Left lobe of liver (tissue), 2 donors: ENCODE results near the gene ADCK1. TPM values are rescaled to one million over a fixed set of nuclear protein-coding genes. Genes with fewer than 3 reads are reported as not detected.
"Not testable (repeated sequence)": the region's sequence is repeated elsewhere in the genome, so short reads cannot be mapped to it uniquely, and the experiment has no call there.

Experiments used
- ATAC-seq: fragments of 200-7000 bp; cut with Tn5 transposase; one replicate; pipeline ENCODE4 v1.9.1; 2020; ENCODE audit warnings: mild to moderate bottlenecking, moderate library complexity
- DNase-seq: peaks from one replicate; pipeline ENCODE4 v3.0.0-alpha.2; 2020; ENCODE audit warnings: low spot score
- total RNA-seq: library from RNA; stranded (reverse); gene quantifications from one replicate; pipeline ENCODE4 v1.2.1, GENCODE V29; 2021
- donor health status: DM: no; HTN: no; CAD: no; lungs with moderate emphysema.
- donor health status: DM: no; HTN: yes; CAD: no.

The ADCK1 gene, protein sequence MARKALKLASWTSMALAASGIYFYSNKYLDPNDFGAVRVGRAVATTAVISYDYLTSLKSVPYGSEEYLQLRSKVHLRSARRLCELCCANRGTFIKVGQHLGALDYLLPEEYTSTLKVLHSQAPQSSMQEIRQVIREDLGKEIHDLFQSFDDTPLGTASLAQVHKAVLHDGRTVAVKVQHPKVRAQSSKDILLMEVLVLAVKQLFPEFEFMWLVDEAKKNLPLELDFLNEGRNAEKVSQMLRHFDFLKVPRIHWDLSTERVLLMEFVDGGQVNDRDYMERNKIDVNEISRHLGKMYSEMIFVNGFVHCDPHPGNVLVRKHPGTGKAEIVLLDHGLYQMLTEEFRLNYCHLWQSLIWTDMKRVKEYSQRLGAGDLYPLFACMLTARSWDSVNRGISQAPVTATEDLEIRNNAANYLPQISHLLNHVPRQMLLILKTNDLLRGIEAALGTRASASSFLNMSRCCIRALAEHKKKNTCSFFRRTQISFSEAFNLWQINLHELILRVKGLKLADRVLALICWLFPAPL
- total RNA-seq = 5.0 TPM

DNA sequence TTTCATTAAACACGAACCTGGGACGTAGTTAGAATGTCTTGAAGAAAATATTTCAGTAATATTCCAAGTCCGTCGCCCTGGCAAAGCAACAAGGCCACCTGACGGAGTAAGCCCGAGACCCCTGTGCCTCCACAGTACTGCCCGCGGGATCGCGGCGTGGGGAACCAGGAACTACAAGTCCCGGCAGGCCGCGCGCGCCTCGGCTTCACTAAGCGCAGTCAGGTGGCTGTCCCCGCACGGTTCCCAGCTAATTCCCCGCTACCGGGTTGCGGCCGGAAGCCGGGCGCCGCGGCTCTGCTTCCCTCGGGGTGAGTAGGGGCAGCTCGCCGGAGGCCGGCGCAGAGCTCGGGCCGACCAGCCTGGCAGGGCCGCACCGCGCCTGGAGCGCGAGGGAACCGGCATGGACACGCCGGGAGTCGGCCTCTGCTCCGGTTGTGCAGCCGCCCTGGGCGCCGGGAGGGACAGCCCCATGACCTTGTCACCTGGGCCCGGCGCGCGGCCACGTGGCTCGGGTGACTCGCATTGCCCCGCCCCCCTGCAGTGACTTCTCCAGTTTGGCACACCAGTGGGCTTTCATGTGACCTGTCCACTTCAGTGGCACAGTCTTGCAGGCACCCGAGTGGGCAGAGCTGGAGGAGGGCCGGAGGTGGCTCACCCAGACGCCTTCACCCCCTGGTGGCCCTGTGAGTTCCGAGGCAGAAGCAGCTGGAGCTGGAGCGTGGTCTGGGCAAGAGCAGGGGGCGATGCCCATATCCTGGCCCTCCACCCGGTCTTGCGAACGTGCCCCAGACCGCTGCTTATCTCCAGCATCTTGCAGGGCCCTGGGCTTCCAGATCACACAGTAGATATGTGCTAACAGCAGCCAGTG is at the start of gene ADCK1:
Gene ADCK1, plus strand, starts transcription at position 247 of the 868 bp plus-strand sequence. CDS start 18,870 bp downstream, outside the sequence.
- ATAC-seq = peak; percentile 97
- DNase-seq = peak; percentile 94

DNA sequence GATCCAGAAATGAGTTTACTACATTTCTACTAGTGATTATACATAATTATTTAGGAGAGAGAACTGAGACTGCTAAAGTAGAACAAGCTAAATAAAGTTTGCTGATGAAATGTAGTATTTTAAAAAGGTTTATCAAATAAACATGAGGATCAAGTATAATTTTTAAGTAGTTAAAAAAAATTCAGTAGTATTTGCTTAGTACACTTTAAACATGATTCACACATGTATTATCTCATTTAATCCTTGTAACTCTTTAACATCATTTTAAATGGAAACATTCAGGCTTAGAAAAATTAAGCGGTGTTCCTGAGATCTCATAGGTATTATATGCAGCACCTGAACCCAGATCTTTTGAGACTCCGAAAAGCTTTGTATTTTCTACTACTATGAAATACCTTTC is 47.6 kb upstream of the ADCK1 start:
- no peak for ATAC-seq
- no peak for DNase-seq

DNA sequence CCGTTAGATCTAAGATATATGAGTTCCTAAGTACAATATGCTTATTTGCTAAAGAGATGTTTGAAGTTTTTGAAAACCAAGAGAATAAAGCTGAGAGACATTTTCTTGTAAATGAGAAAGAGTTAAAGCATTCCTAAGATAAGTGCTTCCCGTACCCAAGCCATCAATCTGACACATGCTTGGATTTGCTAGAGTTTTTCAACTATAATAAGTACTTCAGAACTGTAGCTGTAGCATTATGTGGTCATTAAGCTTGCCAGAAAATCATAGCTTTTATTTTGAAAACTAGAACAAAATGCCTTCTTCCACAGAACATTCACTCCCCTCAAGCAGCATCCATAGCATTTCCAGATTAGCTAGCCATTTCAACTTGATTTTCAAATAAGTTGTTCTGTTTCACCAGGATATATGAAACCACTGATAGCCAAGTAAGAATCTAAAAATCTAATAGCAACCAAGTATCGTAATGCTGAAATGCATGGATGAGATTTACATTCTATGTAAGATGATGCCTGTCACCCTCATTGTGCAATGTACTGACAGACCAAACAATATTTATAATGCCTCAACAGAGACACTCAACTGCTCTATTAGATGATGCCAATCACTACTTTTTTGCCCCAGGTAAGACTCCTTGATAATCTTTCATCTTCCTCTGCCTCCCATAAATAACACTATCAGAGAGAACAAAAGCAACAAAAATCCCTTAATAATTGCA is 47.0 kb upstream of the ADCK1 start:
- ATAC-seq (no peak), DNase-seq (no peak)

DNA sequence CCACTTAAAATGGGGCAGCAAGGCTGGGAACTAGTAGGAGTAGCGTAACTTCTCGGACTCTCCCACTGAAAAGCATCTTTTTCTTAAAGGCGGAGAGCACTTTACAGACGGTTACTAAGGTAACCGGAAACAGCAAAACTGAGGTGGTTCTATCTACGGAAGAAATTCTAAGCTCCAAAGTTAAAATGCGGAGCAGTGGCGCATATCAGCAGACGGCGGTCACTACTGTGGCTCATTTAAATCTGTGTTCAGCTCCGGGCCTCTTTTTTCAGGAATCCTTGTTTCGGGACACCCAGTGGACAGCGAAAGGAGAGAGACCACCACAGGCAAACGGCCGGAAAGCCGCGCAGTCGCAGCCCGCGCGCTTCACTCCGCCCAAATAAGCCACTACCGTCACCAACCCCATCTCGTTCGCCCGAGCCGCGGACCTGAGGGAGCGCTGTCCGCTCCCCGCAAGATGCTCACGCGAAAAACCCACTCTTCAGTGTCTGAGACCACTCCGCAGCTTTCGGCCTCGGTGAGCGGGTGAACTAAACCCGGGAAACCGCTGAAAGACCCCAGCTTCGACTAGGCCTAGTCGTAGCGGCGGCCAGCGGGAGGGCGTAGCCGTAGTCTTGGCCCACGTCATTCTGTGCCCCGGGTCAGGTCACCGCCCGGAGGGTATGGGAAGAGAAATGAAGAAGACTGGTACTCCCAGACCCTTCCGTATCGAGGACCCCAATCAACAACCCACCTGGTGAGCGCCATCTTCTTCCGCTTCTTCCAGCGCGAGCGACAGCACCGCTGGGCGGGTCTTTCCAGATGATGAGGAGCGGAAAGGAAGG is 39.3 kb upstream of the ADCK1 start, which contains the start of gene SNW1:
Gene SNW1, minus strand, starts transcription at position 776 of the 824 bp plus-strand sequence. Its CDS starts 29 bp downstream, at position 747.
- ATAC-seq (peak; percentile 98), DNase-seq (peak; percentile 93)

DNA sequence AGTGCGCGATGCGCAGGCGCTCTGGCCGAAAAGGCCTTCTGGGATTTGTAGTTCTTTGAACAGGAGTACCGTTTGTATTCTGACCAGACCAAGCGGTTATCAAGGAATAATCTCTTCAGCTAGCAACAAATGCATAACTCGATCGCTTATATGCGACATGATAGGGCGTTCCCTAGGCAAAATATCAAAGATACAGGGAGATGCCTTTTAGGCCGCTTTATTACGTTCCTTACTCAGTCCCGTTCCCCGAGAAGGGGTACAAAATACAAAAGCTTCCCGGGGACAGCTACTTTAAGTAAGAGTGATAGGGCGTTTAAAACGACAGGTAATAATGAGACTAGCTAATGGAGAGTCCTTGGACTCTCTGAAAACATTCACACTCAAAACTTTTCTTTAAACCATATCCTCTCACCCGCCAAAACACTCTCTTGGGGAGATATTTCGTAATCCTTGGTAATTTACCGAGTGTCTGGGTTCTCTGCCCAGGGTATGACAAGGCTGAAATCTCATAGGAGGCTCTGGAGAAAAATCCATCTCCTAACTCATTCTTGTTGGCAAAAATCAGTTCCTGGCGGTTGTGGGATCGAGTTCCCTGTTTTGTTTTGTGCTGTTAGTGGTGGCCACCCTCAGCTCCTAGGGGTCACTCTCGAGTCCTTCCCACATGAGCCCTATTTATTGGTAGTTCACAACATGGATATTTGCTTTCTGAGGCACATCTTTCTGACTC is 38.5 kb upstream of the ADCK1 start:
- ATAC-seq (peak; percentile 57), DNase-seq (peak; percentile 46)

DNA sequence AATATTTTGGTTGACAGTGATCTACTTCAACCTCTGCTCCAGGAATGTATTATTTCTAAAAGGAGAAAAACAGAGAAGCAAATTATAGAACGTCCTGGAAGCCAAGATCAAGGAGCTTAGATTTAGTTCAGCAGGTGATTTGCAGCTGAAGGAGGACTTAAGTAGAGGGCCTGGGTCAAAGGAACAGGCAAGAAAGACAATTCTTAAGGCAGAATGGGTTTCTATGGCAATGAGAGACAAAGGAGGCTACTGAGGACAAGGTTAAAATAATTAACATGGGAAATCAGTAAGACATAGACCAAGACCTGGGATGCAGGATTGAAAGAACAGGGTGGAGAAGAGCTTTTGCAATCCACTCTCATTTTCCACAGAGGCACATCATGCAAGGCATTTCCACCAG is 36.6 kb upstream of the ADCK1 start:
- DNase-seq = no peak
- ATAC-seq = no peak

DNA sequence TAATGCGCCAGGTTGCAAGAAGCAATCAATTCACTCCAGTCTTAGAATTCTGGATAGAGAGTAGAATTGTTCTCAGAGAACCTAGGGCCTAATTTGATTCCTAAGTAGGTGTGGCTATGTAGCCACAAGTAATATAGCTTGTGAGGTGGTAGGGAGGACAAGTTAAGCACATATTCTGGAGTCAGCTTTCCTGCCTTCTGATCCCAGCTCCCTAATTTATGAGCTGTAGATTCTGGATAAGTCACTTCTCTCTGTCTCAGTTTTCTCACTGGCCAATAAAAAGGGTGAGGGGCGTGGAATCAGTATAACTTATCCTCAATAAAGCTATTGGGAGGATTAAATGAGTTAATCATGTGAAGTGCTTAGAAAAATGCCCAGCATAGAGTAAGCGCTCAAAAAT is 35.9 kb upstream of the ADCK1 start:
- no peak for ATAC-seq
- DNase-seq = no peak

DNA sequence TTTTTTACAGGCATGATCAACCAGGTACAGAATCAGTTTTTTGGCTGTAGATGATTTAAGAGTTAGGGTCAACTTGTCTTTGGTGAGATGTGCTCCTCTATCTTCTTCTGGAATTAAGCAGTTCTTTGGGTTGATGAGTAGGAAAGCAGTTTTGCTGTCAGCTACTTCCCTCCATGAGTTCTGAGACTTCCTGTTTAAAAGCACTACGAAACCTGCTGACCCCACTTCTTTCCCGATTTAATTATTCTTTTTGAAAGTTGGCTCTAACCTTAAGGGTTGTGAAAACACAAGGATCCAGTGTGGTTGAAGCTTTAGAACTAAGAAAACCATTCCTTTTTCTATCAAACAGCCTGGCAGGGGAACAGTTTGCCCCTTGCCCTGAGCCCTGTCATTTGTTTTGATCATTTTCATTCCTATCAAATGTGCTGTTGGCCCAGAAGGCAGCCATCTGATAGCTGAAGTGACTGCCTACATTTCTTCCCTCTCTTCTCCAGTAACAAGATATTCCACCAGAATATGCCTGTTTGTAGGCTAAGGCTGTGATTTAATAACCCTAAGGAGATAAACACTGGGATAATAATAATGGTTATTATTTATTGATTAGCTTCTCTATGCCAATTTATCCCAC is 31.4 kb upstream of the ADCK1 start:
- ATAC-seq = peak; percentile 45
- DNase-seq = not testable (repeated sequence)

DNA sequence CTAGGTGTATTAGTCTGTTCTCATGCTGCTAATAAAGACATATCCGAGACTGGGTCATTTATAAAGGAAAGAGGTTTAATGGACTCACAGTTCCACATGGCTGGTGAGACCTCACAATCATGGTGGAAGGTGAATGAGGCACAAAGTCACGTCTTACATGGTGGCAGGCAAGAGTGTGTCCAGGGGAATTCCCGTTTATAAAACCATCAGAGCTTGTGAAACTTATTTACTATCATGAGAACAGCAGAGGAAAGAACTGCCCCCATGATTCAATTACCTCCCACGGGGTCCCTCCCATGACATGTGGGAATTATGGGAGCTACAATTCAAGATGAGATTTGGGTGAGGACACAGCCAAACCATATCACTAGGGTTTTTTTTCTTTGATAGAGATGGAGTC is 25.9 kb upstream of the ADCK1 start:
- DNase-seq = not testable (repeated sequence)

DNA sequence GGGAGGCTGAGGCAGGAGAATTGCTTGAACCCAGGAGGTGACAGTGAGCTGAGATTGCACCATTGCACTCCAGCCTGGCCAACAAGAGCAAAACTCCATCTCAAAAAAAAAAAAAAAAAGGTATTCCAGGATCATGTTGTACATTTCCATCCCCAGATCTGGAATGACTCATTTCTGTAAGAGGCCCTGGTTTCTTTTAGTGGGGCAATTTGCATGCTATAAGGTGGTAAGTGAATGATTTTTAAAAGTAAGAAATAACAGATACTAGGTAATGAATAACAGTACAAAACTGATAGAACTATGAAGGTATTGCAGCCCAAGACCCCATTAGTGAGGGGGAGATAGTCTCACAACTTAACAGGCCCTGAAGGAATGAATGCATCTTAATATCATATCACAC is 17.7 kb upstream of the ADCK1 start:
- ATAC-seq (no peak), DNase-seq (no peak)

More for the DNA sequence above, 25.9 kb upstream of the ADCK1 start:
- ATAC-seq = not testable (repeated sequence)

DNA sequence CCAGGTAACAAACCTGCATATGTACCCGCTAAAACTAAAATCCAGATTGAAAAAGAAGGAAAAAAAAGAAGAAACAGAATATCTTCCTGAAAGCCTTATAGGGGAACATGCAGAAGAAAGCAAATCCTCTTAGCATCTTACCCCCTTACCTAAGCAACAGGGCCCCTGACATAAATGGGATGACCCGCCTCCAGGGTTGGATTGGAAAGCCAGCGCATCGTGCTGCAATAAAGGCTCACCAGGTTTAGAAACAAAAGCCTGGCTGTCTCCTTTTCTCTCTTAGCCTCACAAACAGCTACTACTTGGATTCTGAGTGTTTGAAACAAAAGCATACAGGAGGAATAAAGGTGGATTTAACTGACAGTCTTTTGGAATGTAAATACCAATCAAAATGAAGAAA is 13.8 kb upstream of the ADCK1 start:
- no peak for DNase-seq
- ATAC-seq = no peak

DNA sequence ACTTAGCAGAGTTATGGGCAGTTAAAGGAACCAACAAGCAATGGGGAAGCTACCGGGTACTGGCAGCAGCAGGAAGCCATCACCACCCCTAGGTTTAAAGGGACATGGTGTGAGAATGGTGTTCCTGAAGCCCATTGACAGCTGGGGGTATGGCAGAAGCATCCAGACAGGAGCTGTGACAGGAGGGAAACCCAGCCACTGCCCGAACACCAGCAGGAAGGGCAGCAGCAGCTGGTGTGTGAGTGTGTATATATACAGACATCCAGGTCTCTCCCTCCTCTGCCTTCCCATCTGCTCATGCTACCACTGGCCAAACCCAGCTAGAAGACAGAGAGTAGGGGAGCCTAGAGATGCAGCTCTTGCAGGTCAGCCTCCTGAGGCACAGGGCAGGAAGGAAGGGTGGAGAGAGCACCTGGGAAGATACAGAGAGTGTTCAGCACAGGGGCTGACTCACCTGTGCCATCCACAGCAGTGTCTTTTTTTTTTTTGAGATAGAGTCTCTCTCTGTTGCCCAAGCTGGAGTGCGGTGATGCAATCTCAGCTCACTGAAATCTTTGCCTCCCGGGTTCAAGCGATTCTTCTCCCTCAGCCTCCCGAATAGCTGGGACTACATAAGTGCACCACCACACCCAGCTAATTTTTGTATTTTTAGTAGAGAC is 9.2 kb upstream of the ADCK1 start:
- no peak for DNase-seq
- ATAC-seq = no peak

DNA sequence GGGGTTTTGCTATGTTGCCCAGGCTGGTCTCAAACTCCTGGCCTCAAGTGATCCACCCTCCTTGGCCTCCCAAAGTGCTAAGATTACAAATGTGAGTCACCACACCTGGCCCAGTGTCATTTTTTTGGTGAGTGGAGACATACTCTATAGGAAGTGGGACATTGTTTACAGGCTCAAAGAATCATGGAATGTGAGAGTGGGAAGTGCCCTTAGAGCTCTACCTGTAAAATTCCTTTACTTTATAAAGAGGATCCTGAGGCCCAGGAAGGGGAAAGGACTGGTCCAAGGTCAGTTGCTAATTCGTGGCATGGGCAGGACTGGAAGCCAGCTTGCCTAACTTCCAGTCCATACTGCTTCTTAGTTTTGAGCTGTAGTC is 8.7 kb upstream of the ADCK1 start:
- ATAC-seq (no peak), DNase-seq (no peak)

DNA sequence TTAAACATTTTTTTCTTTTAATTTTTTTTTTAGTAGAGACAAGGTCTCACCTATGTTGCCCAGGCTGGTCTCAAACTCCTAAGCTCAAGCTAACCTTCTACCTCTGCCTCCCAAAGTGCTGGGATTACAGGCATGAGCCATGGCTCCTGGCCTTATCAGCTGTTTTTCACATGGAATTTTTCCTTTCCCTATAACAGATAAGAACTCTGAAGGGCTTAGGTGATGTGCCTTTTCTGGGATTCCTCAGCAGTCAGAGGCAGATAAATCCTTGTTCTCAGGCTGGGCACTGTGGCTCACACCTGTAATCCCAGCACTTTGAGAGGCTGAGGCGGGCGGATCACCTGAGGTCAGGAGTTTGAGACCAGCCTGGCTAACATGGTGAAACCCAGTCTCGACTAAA is 6.7 kb upstream of the ADCK1 start:
- not testable (repeated sequence) for ATAC-seq

DNA sequence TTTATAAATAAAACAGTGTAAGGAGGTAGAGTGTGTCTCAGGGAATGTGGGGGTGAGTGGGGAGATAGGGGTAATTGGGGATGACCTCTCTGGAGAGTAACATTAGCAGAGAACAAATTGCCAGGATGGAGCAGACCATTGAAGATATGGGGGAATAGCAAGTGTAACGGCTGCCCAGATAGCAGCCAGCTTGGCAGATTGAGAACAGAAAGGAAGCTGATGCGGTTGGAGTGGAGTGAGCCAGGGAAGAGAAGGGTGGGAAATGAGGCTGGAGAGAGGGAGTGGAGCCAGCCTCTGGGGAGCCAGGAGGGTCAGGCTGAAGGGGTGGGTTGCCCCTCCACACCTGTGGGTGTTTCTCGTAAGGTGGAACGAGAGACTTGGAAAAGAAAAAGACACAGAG is 5.6 kb upstream of the ADCK1 start:
- ATAC-seq (no peak), DNase-seq (no peak)

More for the DNA sequence above, 6.7 kb upstream of the ADCK1 start:
- not testable (repeated sequence) for DNase-seq

DNA sequence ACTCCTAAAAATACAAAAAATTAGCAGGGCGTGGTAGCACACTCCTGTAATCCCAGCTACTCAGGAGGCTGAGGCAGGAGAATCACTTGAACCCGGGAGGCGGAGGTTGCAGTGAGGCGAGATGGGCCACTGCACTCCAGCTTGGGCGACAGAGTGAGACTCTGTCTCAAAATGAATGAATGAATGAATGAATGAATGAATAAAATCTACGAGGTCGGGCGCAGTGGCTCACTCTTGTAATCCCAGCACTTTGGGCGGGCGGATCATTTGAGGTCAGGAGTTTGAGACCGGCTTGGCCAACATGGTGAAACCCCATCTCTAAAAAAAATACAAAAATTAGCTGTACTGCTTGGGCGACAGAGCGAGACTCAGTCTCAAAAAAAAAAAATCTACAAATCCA is 453 bp upstream of the ADCK1 start:
- not testable (repeated sequence) for ATAC-seq, DNase-seq

DNA sequence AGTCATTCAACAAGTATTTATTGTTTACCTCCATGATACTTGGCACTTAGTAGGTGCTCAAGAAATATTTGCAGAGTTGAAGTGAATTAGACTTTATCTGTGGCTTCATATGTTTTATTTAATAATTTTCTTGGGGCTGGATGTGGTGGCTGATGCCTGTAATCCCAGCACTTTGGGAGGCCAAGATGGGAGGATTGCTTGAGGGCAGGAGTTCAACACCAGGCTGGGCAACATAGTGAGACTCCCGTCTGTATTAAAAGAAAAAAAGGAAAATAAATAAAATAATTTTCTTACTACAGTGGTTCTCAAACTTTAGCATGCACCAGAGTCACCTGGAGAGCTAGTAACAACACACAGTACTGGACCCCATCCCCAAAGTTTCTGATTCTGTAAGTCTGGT is 905 bp downstream of the ADCK1 start:
- ATAC-seq (no peak), DNase-seq (no peak)

DNA sequence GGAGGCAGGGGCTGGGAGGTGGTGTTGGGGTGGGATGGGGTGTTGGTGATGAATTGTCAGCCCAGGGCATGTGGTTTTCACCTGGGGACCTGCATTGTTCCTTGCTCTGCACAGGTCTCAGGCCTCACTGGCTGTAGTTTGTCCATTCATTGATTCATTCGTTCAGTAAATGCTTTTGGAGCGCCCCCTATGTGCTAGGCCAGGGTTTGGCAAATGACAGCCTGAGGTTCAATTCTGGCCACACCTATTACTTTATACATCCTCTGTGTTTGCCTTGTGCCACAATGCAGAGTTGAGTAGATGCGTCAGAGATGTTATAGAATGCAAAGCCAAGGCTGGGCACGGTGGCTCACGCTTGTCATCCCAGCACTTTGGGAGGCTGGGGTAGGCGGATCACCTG is 4.7 kb downstream of the ADCK1 start:
- ATAC-seq = no peak

More for the DNA sequence above, 4.7 kb downstream of the ADCK1 start:
- no peak for DNase-seq
